Activated naive CD4-positive, alpha-beta T cell treated with anti-CD3 and anti-CD28 coated beads, Interleukin-2, amount 50 U/mL, for 72 hours (primary cell): ENCODE data around the gene EI24. TPM values are rescaled to one million over a fixed set of nuclear protein-coding genes. Genes with fewer than 3 reads are reported as not detected.

Experiments used
- ATAC-seq, 2 donors: fragments of 150-1000 bp; cut with Tn5 transposase; 2 replicates each; pipeline ENCODE4 v1.10.0; 2021; ENCODE audit warnings: mild to moderate bottlenecking in 2 of 2, moderate library complexity in 2 of 2
- DNase-seq, 2 donors: peaks; one replicate each; pipeline ENCODE4 v3.0.0; 2021 to 2022; ENCODE audit warnings: low spot score in 2 of 2
- H3K27ac Mint-ChIP-seq, 2 donors: one replicate each; pipeline ENCODE4 v1.8.0; 2022; ENCODE audit warnings: mild to moderate bottlenecking in 2 of 2, mixed read lengths in 2 of 2
- H3K36me3 Mint-ChIP-seq, 2 donors: one replicate each; pipeline ENCODE4 v1.8.0; 2022; ENCODE audit warnings: mixed read lengths in 2 of 2
- H3K9me3 Mint-ChIP-seq, 2 donors: one replicate each; pipeline ENCODE4 v1.8.0; 2022; ENCODE audit warnings: mixed read lengths in 2 of 2
- total RNA-seq, 2 donors: library from RNA; stranded (reverse); gene quantifications; one replicate each; pipeline ENCODE4 v1.2.3, GENCODE V29; 2022

EI24 gene
- total RNA-seq, 2 donors from 2014 or later: 12.4 to 33.0 TPM

GRCh38 chr11:125600663-125601062, 31.4 kb downstream of the EI24 start:
- ATAC-seq (no peak), DNase-seq (no peak)
- Mint-ChIP-seq H3K27ac (no peak overlapping the region), H3K9me3 (no peaks in the 10 kb centered on the region), H3K36me3 (peaks cover 8 to 12% of the 10 kb centered on the region in 2 donors)

GRCh38 chr11:125603207-125603606, 33.9 kb downstream of the EI24 start:
- no peak overlapping the region for H3K27ac Mint-ChIP-seq
- no peaks in the 10 kb centered on the region for H3K9me3 Mint-ChIP-seq
- peaks cover 6 to 15% of the 10 kb centered on the region in 2 donors for H3K36me3 Mint-ChIP-seq
- no peak for ATAC-seq
- DNase-seq: no peak

GRCh38 chr11:125605417-125605816, 36.1 kb downstream of the EI24 start:
- H3K36me3 Mint-ChIP-seq: peaks cover 15 to 18% of the 10 kb centered on the region in 2 donors
- no peaks in the 10 kb centered on the region for H3K9me3 Mint-ChIP-seq
- no peak for DNase-seq
- no peak overlapping the region for H3K27ac Mint-ChIP-seq
- ATAC-seq: no peak

- Mint-ChIP-seq H3K9me3 (no peaks in the 10 kb centered on the region), H3K27ac (peak overlapping the region; percentile 4 to 54), H3K36me3 (peaks cover 29 to 31% of the 10 kb centered on the region in 2 donors)
- ATAC-seq (no peak), DNase-seq (no peak)
Observed at GRCh38 chr11:125609545-125609944, 40.3 kb downstream of the EI24 start.

- H3K9me3 Mint-ChIP-seq: no peaks in the 10 kb centered on the region
- no peak for ATAC-seq
Observed at GRCh38 chr11:125618383-125618782, 49.1 kb downstream of the EI24 start.

GRCh38 chr11:125621995-125622394, 52.7 kb downstream of the EI24 start:
- peaks cover 26 to 29% of the 10 kb centered on the region in 2 donors for H3K36me3 Mint-ChIP-seq
- ATAC-seq (no peak), DNase-seq (no peak)

More at GRCh38 chr11:125618383-125618782, 49.1 kb downstream of the EI24 start:
- no peak overlapping the region for H3K27ac Mint-ChIP-seq
- DNase-seq: no peak
- peaks cover 5 to 16% of the 10 kb centered on the region in 2 donors for H3K36me3 Mint-ChIP-seq

GRCh38 chr11:125623064-125623463, 53.8 kb downstream of the EI24 start:
- Mint-ChIP-seq H3K27ac (no peak overlapping the region), H3K36me3 (peaks cover 34 to 38% of the 10 kb centered on the region in 2 donors), H3K9me3 (no peaks in the 10 kb centered on the region)
- DNase-seq (no peak), ATAC-seq (no peak)

More at GRCh38 chr11:125621995-125622394, 52.7 kb downstream of the EI24 start:
- Mint-ChIP-seq H3K27ac (no peak overlapping the region), H3K9me3 (no peaks in the 10 kb centered on the region)

- Mint-ChIP-seq H3K27ac (peak within 1 kb of the TSS; percentile 93 to 100), H3K36me3 (peaks cover 29 to 31% of the 10 kb centered on the region in 2 donors), H3K9me3 (no peaks in the 10 kb centered on the region)
- ATAC-seq (no peak), DNase-seq (no peak)
Observed at GRCh38 chr11:125624756-125625213, 55.5 kb downstream of the EI24 start, which contains the start of gene CHEK1. TSS of gene CHEK1 (plus strand) at chr11:125625163. CDS start at chr11:125626769, 1,606 bp downstream.

GRCh38 chr11:125625225-125625629, 56.0 kb downstream of the EI24 start:
- no peaks in the 10 kb centered on the region for H3K9me3 Mint-ChIP-seq
- ATAC-seq (no peak), DNase-seq (no peak)
- peaks cover 28 to 31% of the 10 kb centered on the region in 2 donors for H3K36me3 Mint-ChIP-seq
- peak overlapping the region; percentile 93 to 100 for H3K27ac Mint-ChIP-seq

GRCh38 chr11:125625630-125626287, 56.5 kb downstream of the EI24 start:
- H3K9me3 Mint-ChIP-seq: no peaks in the 10 kb centered on the region
- ATAC-seq (peak; percentile 93 to 94), DNase-seq (peak; percentile 87 to 89)
- peak overlapping the region; percentile 93 to 100 for H3K27ac Mint-ChIP-seq
- peaks cover 28 to 33% of the 10 kb centered on the region in 2 donors for H3K36me3 Mint-ChIP-seq

GRCh38 chr11:125626288-125626950, 57.1 kb downstream of the EI24 start:
- ATAC-seq (no peak), DNase-seq (peak in 1 of 2 donors; percentile 33)
- Mint-ChIP-seq H3K9me3 (no peaks in the 10 kb centered on the region), H3K36me3 (peaks cover 28 to 38% of the 10 kb centered on the region in 2 donors), H3K27ac (peak overlapping the region; percentile 93 to 100)

- Mint-ChIP-seq H3K9me3 (no peaks in the 10 kb centered on the region), H3K36me3 (peaks cover 28 to 38% of the 10 kb centered on the region in 2 donors), H3K27ac (peak overlapping the region in 1 of 2 donors; percentile 93)
- DNase-seq (no peak), ATAC-seq (no peak)
Observed at GRCh38 chr11:125627236-125627910, 58.1 kb downstream of the EI24 start.

Other genes with a start within 250 kb of the EI24 start
- gene FEZ1, start 73.2 kb upstream of the EI24 start, total RNA-seq: 1 to 10 TPM; 2.8 to 6.8 TPM
- gene STT3A, start 23.4 kb downstream of the EI24 start, total RNA-seq: 100 to 1,000 TPM; 112 to 143 TPM
- 100 to 1,000 TPM; 112 to 137 TPM for gene CHEK1, start 55.7 kb downstream of the EI24 start, total RNA-seq
- gene ACRV1, start 111.4 kb downstream of the EI24 start, total RNA-seq: not detected
- gene PATE1, start 176.8 kb downstream of the EI24 start, total RNA-seq: not detected
- gene PATE2, start 209.4 kb downstream of the EI24 start, total RNA-seq: not detected
- gene PATE3, start 218.7 kb downstream of the EI24 start, total RNA-seq: not detected